HUDEP-2 (cell line): Measurements from ENCODE around the gene ADD1.
A peak's percentile ranks its signal among the peaks of the same experiment; 100 is the strongest.

Source experiments
- DNase-seq, 76 experiments: peaks; one replicate each; lab custom pipeline; 2025; ENCODE audit not compliant: unreplicated experiment in 76 of 76; lab: John Stamatoyannopoulos, UW

Gene ADD1

DNA sequence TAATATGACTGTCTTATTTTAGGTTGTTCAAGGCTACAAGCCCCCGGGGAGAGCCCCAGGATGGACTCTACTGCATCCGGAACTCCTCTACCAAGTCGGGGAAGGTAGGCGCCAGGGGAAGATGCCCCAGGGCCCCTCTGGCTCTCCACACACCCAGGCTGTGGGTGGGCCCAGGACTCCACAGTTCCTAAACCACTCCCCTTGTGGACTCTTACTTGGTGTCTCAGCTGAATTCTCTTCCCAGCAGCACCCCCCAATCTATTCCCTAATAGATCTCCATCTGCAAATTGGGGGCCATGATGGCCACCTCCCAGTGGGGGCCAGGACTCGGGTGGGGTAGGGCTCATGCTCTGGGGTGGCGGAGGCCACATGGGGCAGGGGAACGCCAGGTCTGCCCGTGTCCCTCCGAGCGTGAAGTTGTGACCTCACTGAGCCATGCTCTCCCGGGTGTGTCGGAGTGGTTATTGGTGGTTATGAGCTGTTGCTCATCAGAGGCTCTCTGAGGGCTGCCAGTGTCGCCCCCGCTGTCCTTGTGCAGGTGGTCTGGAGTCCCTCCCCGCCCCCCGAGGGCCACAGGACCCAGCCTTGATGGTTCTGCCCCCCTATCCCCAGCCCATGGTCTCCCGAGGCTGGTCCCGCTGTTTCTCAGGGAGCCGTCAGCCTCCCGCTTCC is 11.2 kb upstream of the ADD1 start:
- no peak for DNase-seq

- no peak for DNase-seq
Observed at GRCh38 chr4:2832981-2833670, 10.5 kb upstream of the ADD1 start.

GRCh38 chr4:2833671-2834000 is 10.0 kb upstream of the ADD1 start:
- DNase-seq = no peak

DNA sequence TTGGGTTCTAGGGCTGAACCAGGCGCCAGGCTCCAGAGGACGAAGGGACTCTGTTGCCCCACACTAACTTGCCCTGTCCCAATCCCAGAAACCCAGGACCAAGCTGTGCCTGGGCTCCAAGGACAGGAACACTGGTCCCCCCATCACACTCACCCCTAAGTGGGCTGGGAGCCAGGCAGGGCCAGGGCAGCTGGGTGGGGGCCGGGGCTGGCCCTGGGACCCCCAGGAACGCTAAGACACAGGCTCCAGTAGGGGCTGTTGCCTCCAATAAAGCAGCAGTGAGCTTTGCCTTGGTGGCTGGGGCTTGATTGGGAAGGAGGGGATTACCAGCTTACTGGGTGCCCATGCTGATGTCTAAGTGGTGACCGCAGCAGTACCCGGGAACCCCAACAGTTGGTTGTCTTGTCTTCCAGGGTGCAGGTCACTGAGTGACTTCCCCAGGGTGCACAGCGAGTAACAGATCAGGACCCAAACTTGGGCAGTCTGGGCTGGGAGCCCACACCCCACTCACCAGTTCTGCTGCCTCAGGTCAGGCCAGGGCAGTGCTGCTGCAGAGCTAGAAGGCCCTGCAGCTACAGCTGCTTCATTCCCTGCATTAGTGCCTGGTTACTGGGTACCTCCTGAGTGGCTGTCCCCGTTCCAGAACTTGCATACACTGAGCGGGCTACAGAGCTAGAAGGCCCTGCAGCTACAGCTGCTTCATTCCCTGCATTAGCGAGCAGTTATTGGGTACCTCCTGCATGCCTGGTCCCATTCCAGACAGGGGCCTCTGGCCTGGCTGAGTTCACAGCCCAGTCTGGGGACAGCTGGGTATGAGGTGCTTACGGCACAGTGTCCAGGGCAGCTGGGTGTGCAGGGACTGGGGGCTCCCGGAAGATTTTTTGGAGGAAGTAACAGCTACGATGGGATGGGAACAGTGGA is 9.4 kb upstream of the ADD1 start:
- DNase-seq = no peak

DNA sequence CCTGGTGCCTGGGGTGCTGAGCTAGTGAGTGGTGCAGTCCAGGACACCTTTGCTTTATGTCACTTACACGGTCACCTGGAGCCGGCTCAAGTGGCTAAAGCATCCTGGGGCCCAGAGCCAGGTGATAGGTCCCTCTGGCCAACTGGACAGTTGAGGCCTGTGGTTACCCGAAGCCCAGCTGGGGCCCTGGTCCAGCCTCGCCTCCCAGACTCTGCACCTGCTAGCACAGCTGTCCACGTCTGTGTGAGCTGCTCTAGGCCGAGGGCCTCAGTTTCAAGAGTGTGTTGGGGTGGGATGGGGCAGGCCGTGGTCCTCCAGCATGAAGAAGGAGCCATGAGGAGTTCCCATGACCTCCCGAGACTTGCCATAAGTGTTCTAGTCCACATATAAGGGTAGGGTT is 7.7 kb upstream of the ADD1 start:
- DNase-seq = no peak

GRCh38 chr4:2836391-2836859 is 7.2 kb upstream of the ADD1 start:
- no peak for DNase-seq

- peak in 1 of 76 experiments; percentile 17 for DNase-seq
Observed at GRCh38 chr4:2837110-2837903, 6.3 kb upstream of the ADD1 start.

DNA sequence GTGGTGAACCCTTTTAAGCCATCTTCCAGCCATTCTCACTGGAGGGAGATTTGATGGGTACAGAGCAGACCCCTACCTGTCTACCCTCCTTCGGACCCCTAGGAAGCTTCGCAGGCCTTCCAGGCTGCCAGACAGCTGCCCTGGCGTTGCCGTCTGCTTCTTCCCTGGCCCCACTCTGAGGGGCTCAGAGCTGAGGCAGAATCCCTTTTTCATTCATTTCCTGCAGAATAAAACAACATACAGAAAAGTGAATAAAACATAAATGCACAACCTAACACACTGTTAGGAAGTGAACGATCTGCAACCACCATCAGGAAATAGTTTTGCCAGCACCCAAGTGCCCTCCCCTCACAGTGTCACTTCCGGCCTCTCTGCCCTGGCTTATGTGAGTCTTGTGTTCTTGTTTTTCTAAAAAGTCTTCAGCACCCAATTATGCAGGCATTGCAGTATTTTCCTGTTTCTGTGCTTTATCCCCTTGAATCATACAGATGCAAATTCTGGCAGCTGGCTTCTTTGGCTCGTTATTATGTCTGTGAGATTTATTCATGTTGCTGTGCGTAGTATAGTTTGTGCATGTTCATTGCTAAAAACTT is 5.6 kb upstream of the ADD1 start:
- DNase-seq = peak in 4 of 76 experiments; percentile 5 to 15 (median 11)

DNA sequence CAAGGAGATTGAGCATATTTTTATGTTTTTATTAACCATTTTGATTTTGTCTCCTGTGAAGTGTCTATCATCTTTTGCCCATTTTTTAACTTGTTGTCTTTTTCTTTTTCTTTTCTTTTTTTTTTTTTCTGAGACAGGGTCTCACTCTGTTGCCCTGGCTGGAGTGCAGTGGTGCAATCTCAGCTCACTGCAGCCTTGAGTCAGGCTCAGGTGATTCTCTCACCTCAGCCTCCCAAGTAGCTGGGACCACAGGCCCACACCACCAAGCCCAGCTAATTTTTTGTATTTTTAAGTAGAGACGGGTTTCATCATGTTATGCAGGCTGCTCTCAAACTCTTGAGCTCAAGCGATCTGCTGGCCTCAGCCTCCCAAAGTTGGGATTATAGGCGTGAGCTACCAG is 4.6 kb upstream of the ADD1 start:
- DNase-seq = no peak

DNA sequence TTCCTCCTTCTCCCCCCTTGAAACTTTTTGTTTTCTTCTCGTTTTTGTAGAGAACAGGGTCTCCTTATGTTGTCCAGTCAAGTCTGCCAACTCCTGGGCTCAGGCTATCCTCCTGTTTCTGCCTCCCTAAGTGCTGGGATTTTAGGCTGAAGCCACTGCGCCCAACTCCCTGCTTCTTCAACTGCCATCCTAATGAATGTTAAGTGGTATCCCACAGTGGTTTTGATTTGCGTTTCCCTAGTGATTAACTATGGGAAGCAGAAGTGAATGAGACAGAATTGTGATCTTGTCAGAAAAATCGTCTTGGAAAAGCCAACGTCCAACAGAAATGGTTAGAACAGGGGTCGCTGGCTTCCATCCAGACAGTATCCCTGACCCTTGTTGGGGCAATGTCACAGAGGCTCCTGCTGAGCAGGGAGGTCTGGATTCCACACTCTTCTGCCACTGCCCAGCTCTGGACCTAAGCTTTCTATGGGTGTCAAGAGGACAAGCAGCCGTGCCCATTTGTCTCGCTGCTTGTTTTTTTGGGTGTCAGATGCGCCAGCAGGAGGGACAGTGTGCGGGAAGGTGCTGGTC is 869 bp upstream of the ADD1 start:
- DNase-seq = peak in 1 of 76 experiments; percentile 22

GRCh38 chr4:2843941-2844584 is 419 bp downstream of the ADD1 start:
- DNase-seq = peak in 23 of 76 experiments; percentile 4 to 40 (median 23)

GRCh38 chr4:2846172-2846571 is 2.5 kb downstream of the ADD1 start:
- no peak for DNase-seq

DNA sequence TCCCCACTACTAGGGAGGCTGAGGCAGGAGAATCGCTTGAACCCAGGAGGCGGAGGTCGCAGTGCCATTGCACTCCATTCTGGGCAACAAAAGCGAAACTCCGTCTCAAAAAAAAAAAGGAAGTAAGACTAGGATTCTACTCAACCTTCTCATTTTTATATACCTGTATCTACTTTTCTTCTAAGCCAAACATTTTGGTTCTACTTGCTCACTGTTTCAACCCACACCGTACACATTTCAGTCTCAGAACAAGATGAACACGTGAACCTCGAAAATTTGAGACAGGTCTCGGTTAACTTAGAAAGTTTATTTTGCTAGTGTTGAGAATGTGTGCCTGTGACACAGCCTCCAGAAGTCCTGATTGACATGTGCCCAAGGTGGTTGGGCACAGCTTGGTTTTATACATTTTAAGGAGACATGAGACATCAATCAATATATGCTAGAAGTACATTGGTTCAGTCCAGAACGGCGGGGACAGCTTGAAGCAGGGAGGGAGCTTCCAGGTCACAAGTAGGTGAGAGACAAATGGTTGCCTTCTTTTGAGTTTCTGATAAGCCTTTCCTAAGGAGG is 3.7 kb downstream of the ADD1 start:
- no peak for DNase-seq

GRCh38 chr4:2848449-2848848 is 4.8 kb downstream of the ADD1 start:
- peak in 9 of 76 experiments; percentile 6 to 28 (median 16) for DNase-seq

GRCh38 chr4:2849267-2850152 is 5.9 kb downstream of the ADD1 start:
- DNase-seq = peak in 3 of 76 experiments; percentile 3 to 19 (median 12)

DNA sequence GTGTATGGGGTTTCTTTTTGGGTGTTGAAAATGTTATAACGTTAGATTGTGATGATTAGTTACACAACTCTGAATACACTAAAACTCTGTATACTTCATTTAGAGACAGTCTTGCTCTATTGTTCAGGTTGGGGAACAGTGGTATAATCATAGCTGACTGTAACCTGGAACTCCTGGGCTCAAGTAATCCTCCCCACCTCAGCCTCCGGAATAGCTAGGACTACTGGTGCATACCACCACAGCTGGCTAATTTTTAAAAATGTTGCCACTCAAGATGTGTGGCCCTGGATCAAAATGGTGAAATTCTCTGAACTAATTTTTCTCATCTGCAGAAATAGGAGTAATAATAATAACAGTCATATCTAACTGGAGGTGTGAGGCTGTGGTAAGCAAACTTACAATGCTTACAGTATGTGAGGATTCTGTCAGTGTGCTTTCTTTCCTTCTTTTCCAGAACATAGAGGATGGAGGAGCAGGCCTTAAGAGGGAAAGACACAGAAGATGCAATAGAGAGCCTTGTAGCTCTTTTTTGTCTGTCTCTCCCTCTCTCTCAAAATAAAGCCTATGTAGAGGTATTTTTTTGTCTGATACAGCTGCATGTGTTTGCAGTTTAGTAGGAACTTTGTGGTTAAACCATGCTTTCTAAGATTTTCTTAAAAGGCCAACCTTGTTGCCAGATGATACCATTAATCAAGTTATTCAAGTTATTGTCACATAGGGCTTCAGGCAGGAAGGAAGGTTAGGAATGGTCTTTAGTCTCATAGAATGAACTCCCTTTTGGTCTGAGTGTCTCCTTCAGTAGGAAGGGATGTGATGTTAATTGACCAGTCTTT is 7.5 kb downstream of the ADD1 start:
- DNase-seq = no peak

DNA sequence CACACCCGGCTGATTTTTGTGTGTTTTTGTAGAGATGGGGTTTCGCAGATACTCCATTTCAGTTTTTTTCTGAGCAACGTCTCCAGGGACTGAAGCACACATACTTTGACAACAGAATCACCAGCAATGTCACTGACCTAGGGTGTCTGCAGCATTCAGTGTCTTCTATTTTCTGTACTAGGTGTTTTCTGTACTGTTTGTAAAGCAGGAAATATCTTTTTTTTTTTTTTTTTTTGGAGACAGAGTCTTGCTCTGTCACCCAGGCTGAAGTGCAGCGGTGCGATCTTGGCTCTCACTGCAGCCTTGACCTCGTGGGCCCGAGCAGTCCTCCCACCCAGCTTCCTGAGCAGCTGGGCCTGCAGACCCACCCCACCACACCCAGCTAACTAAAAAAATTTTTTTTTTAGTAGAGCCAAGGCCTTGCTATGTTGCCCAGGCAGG is 8.9 kb downstream of the ADD1 start:
- DNase-seq = peak in 66 of 76 experiments; percentile 5 to 72 (median 42)
